ENCODE results near the gene HTT. TPM values are rescaled to one million over a fixed set of nuclear protein-coding genes. Genes with fewer than 3 reads are reported as not detected.

HTT gene
- total and polyA plus RNA-seq, 4 donors: 38.9 to 51.5 (median 40.9) TPM

Small RNAs within 50 kb of the gene (small RNA-seq; reads per million reads assigned to genes)
- not detected for gene RF02134 (ENCODE audit: low replicate concordance)
- gene RF02135 (ENCODE audit: low replicate concordance): not detected
- gene RNU6-204P (ENCODE audit: low replicate concordance): not detected

Other genes with a start within 250 kb of the HTT start
- gene ADD1, start 230.8 kb upstream of the HTT start, total RNA-seq: 100 to 1,000 TPM; 201 to 291 TPM
- gene ADD1, start 230.8 kb upstream of the HTT start, polyA plus RNA-seq (ENCODE audit: insufficient read length in 2 of 2): 100 to 1,000 TPM; 320 to 334 TPM
- 10 to 100 TPM in 1 of 2 donors, 1 to 10 TPM in 1; 6.1 to 12.0 TPM for gene NOP14, start 111.3 kb upstream of the HTT start, total RNA-seq
- 10 to 100 TPM; 16.8 to 16.9 TPM for gene NOP14, start 111.3 kb upstream of the HTT start, polyA plus RNA-seq (ENCODE audit: insufficient read length in 2 of 2)
- 10 to 100 TPM; 14.7 to 24.3 TPM for gene GRK4, start 111.1 kb upstream of the HTT start, total RNA-seq
- gene GRK4, start 111.1 kb upstream of the HTT start, polyA plus RNA-seq (ENCODE audit: insufficient read length in 2 of 2): 10 to 100 TPM; 23.3 to 40.8 TPM
- gene HTT-AS, start 143 bp upstream of the HTT start, total RNA-seq: not detected
- gene HTT-AS, start 143 bp upstream of the HTT start, polyA plus RNA-seq (ENCODE audit: insufficient read length in 2 of 2): under 1 TPM in 1 of 2 donors, not detected in 1; 0.60 TPM
- 1 to 10 TPM; 1.4 to 2.3 TPM for gene MSANTD1, start 174.5 kb downstream of the HTT start, total RNA-seq
- 1 to 10 TPM; 4.2 to 5.7 TPM for gene MSANTD1, start 174.5 kb downstream of the HTT start, polyA plus RNA-seq (ENCODE audit: insufficient read length in 2 of 2)
- 10 to 100 TPM; 30.8 to 44.6 TPM for gene RGS12, start 218.3 kb downstream of the HTT start, total RNA-seq
- 10 to 100 TPM; 77.3 to 96.3 TPM for gene RGS12, start 218.3 kb downstream of the HTT start, polyA plus RNA-seq (ENCODE audit: insufficient read length in 2 of 2)